DND-41 (cell line): Measurements from ENCODE around the gene NOC2L.

Experiments
- ATAC-seq: fragments of 200-7000 bp; cut with Tn5 transposase; 3 replicates; pipeline ENCODE4 v1.9.1; 2021; ENCODE audit warnings: low read depth; ENCODE audit not compliant: insufficient read depth
- DNase-seq: peaks from one replicate; pipeline ENCODE4 v3.0.0-alpha.2; 2020
- H2AFZ ChIP-seq: 2 replicates; pipeline ENCODE4 v1.6.0; 2012; ENCODE audit warnings: low read depth, low read length
- H3K27ac ChIP-seq: 2 replicates; pipeline ENCODE4 v1.5.1; 2012; ENCODE audit warnings: low read length, inconsistent platforms
- H3K27me3 ChIP-seq: fragments of 200-600 bp; sonication (generic); 2 replicates; pipeline ENCODE4 v1.6.0; 2012; ENCODE audit warnings: low read length, mild to moderate bottlenecking, inconsistent platforms; ENCODE audit not compliant: insufficient read depth, poor library complexity
- H3K36me3 ChIP-seq: 2 replicates; pipeline ENCODE4 v1.5.1; 2012; ENCODE audit warnings: low read length, inconsistent platforms; ENCODE audit not compliant: insufficient read depth
- H3K4me1 ChIP-seq: 2 replicates; pipeline ENCODE4 v1.5.1; 2012; ENCODE audit warnings: mild to moderate bottlenecking, low read length; ENCODE audit not compliant: insufficient read depth
- H3K4me2 ChIP-seq: 2 replicates; pipeline ENCODE4 v1.6.0; 2012; ENCODE audit warnings: mild to moderate bottlenecking, moderate library complexity, low read length, inconsistent platforms; ENCODE audit not compliant: insufficient read depth
- H3K4me3 ChIP-seq, 2 experiments: fragments of 200-600 bp in 1 of 2; shearing (Covaris generic) in 1 of 2; 2 replicates each; pipeline ENCODE4 v1.5.1; 2012 to 2016; ENCODE audit warnings: inconsistent platforms in 2 of 2, low read length in 2 of 2, mild to moderate bottlenecking in 2 of 2, low read depth in 1 of 2, moderate library complexity in 1 of 2
- H3K79me2 ChIP-seq: 2 replicates; pipeline ENCODE4 v1.6.0; 2012; ENCODE audit warnings: low read length, inconsistent platforms; ENCODE audit not compliant: insufficient read depth
- H3K9ac ChIP-seq: 2 replicates; pipeline ENCODE4 v1.6.0; 2012; ENCODE audit warnings: low read depth, mild to moderate bottlenecking, inconsistent platforms, low read length, moderate library complexity
- H3K9me3 ChIP-seq: 2 replicates; pipeline ENCODE4 v1.5.1; 2012; ENCODE audit warnings: low read length, moderate library complexity, mild to moderate bottlenecking, inconsistent platforms; ENCODE audit not compliant: insufficient read depth, severe bottlenecking
- H4K20me1 ChIP-seq: 2 replicates; pipeline ENCODE4 v1.6.0; 2012; ENCODE audit warnings: low read length; ENCODE audit not compliant: insufficient read depth
- EZH2 ChIP-seq: IDR thresholded peaks from 3 replicates; pipeline ENCODE4 v1.6.1; 2012; ENCODE audit warnings: borderline replicate concordance, low read depth, mild to moderate bottlenecking, moderate library complexity, low read length, inconsistent platforms; ENCODE audit not compliant: severe bottlenecking
- TF ChIP-seq, protein P1 (sequence below): IDR thresholded peaks from 2 replicates; pipeline ENCODE4 v1.5.1; 2012; ENCODE audit warnings: borderline replicate concordance, low read length, moderate library complexity, mild to moderate bottlenecking; ENCODE audit not compliant: poor library complexity, severe bottlenecking; ENCODE audit errors: extremely low read depth

The NOC2L gene

GRCh38 chr1:911875-912739, 46.9 kb downstream of the NOC2L start:
- Histone ChIP-seq H3K9me3 (no peaks in the 10 kb centered on the region), H3K4me1 (no peaks in the 10 kb centered on the region), H3K27ac (no peak overlapping the region), H2AFZ (no peak overlapping the region), H3K4me3 (no peak overlapping the region), H3K4me2 (no peak overlapping the region), H3K36me3 (no peaks in the 10 kb centered on the region; the same call in 1 of the 2 replicates), H3K27me3 (peaks cover 3% of the 10 kb centered on the region), H4K20me1 (peaks cover 32% of the 10 kb centered on the region), H3K79me2 (no peaks in the 10 kb centered on the region), H3K9ac (no peak overlapping the region)
- DNase-seq (no peak), ATAC-seq (no peak)
- TF ChIP-seq, protein P1, sequence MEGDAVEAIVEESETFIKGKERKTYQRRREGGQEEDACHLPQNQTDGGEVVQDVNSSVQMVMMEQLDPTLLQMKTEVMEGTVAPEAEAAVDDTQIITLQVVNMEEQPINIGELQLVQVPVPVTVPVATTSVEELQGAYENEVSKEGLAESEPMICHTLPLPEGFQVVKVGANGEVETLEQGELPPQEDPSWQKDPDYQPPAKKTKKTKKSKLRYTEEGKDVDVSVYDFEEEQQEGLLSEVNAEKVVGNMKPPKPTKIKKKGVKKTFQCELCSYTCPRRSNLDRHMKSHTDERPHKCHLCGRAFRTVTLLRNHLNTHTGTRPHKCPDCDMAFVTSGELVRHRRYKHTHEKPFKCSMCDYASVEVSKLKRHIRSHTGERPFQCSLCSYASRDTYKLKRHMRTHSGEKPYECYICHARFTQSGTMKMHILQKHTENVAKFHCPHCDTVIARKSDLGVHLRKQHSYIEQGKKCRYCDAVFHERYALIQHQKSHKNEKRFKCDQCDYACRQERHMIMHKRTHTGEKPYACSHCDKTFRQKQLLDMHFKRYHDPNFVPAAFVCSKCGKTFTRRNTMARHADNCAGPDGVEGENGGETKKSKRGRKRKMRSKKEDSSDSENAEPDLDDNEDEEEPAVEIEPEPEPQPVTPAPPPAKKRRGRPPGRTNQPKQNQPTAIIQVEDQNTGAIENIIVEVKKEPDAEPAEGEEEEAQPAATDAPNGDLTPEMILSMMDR, result no peak
- TF ChIP-seq EZH2, result no peak

GRCh38 chr1:910881-911721, 48.0 kb downstream of the NOC2L start:
- H3K4me1 ChIP-seq, result peaks cover under 1% of the 10 kb centered on the region; the same call in 1 of the 2 replicates
- no peak overlapping the region for H3K9ac ChIP-seq
- H3K4me2 ChIP-seq, result no peak overlapping the region
- H3K27me3 ChIP-seq, result peaks cover 3% of the 10 kb centered on the region
- H3K9me3 ChIP-seq, result no peaks in the 10 kb centered on the region
- no peaks in the 10 kb centered on the region for H3K79me2 ChIP-seq
- peak; percentile 44 for ATAC-seq
- H2AFZ ChIP-seq, result no peak overlapping the region
- DNase-seq, result no peak
- H3K36me3 ChIP-seq, result peaks cover 3% of the 10 kb centered on the region; the same call in 1 of the 2 replicates
- H3K27ac ChIP-seq, result no peak overlapping the region
- no peak overlapping the region for H3K4me3 ChIP-seq
- H4K20me1 ChIP-seq, result peaks cover 39% of the 10 kb centered on the region
- TF ChIP-seq EZH2, result no peak
- TF ChIP-seq, protein P1, result no peak

DNA sequence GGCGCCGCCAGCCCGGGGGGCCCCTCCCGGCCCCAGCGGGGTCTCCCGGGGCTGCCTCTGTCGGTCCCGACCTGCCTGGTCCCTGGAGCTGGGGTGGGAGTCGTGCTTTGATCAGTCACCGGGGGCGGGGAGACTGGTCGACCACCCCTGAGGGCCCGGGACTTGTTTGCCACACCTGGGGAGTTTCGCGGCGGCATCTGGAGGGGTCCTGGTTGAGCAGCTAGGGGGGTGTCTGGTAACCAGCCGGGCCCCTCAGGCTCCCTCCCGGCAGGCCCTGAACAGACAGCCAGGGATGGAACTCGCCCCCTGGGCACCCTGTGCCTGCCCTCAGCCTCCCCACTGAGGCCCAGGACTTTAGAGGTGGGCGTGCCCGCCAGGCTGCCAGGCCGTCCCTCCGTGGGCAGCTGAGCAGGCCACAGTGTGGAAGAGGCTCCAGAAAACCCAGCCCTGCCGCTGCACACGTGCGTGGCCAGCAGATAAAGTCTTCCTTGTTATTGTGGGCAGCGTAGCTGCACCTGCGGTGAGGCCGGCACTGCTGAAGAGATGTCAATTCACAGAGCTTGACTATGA, 48.7 kb downstream of the NOC2L start:
- no peak for ATAC-seq
- H3K4me3 ChIP-seq, result no peak overlapping the region
- peaks cover 3% of the 10 kb centered on the region; the same call in 1 of the 2 replicates for H3K36me3 ChIP-seq
- H3K4me1 ChIP-seq, result peaks cover 7% of the 10 kb centered on the region
- H3K27ac ChIP-seq, result no peak overlapping the region
- no peaks in the 10 kb centered on the region for H3K79me2 ChIP-seq
- peaks cover 3% of the 10 kb centered on the region for H3K27me3 ChIP-seq
- no peak overlapping the region for H3K9ac ChIP-seq
- no peak overlapping the region for H2AFZ ChIP-seq
- DNase-seq, result no peak
- H3K9me3 ChIP-seq, result no peaks in the 10 kb centered on the region
- TF ChIP-seq, protein P1, result no peak
- TF ChIP-seq EZH2, result no peak
- no peak overlapping the region for H3K4me2 ChIP-seq
- H4K20me1 ChIP-seq, result peaks cover 46% of the 10 kb centered on the region
